ENCODE measurements around the gene GTPBP2. TPM values are rescaled to one million over a fixed set of nuclear protein-coding genes. Genes with fewer than 3 reads are reported as not detected.

Gene GTPBP2
- total RNA-seq, 1 experiment from 2014 or later: 277 TPM

DNA sequence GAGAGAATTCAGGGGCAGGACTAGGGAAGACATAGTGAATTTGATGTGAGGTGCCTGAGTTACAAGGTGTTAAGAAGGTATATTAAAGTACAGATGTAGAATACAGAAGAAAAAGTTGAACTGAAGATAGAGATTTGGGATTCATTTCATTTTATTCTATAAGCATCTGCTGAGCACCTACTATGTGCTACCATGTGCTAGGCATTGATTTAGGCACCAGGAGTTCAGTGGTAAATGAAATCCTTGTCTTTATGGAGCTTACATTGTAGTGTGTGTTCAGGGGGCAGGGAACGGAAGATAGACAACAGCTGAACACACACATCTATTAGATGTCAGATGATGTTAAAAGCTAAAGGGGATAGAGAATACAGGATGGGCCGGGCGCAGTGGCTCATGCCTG, 18.5 kb upstream of the GTPBP2 start:
- Mint-ChIP-seq H3K4me3 (ENCODE audit: unreplicated experiment) (no peak overlapping the region), H3K27ac (ENCODE audit: low read depth, unreplicated experiment) (no peak overlapping the region), H3K27me3 (ENCODE audit: insufficient read depth, unreplicated experiment) (no peaks in the 10 kb centered on the region), H3K9me3 (ENCODE audit: unreplicated experiment) (no peaks in the 10 kb centered on the region), H3K36me3 (ENCODE audit: insufficient read depth, unreplicated experiment) (no peaks in the 10 kb centered on the region), H3K4me1 (ENCODE audit: insufficient read depth, unreplicated experiment) (no peaks in the 10 kb centered on the region)
- intact Hi-C loops (cut with micrococcal nuclease): no loop called here
- ChIA-PET POLR2A (interaction anchor here (1.1 to 2.0 kb wide), 4 partner anchors 9 to 19 kb away, joined by 4 to 8 read pairs (median 6); partner anchors contain the start of genes GTPBP2 and MAD2L1BP), CTCF (interaction anchor here (0.6 to 1.8 kb wide), 4 partner anchors 10 to 676 kb away, joined by 3 to 6 read pairs (median 4); no protein-coding TSS in a partner anchor)
- BruUV-seq (replicated peaks): no TSS peak
- no peak for DNase-seq (ENCODE audit: unreplicated experiment)
- TF ChIP-seq, protein P1, sequence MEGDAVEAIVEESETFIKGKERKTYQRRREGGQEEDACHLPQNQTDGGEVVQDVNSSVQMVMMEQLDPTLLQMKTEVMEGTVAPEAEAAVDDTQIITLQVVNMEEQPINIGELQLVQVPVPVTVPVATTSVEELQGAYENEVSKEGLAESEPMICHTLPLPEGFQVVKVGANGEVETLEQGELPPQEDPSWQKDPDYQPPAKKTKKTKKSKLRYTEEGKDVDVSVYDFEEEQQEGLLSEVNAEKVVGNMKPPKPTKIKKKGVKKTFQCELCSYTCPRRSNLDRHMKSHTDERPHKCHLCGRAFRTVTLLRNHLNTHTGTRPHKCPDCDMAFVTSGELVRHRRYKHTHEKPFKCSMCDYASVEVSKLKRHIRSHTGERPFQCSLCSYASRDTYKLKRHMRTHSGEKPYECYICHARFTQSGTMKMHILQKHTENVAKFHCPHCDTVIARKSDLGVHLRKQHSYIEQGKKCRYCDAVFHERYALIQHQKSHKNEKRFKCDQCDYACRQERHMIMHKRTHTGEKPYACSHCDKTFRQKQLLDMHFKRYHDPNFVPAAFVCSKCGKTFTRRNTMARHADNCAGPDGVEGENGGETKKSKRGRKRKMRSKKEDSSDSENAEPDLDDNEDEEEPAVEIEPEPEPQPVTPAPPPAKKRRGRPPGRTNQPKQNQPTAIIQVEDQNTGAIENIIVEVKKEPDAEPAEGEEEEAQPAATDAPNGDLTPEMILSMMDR (IDR thresholded peaks at IDR 0.05; ENCODE audit: unreplicated experiment): no peak

DNA sequence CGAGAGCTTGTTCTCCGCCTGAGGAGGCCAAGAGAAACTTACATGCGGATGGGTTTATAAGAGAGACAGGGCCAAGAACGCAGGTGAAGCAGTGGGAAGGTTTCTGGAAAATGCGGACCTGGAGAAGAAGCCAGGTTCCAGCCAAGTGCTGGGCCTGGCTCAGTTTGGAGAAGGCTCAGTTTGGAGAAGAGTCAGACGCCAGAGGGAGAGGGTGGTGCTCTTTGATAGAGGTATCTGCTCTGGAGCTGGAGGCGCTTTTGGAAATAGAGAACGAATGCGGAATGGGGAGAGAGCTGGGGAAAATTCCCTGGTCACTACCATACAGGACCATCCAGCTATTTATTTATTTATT, 16.5 kb upstream of the GTPBP2 start:
- Mint-ChIP-seq H3K4me1 (ENCODE audit: insufficient read depth, unreplicated experiment) (no peaks in the 10 kb centered on the region), H3K9me3 (ENCODE audit: unreplicated experiment) (no peaks in the 10 kb centered on the region), H3K36me3 (ENCODE audit: insufficient read depth, unreplicated experiment) (peaks cover 12% of the 10 kb centered on the region), H3K4me3 (ENCODE audit: unreplicated experiment) (no peak overlapping the region), H3K27me3 (ENCODE audit: insufficient read depth, unreplicated experiment) (no peaks in the 10 kb centered on the region), H3K27ac (ENCODE audit: low read depth, unreplicated experiment) (no peak overlapping the region)
- no peak for DNase-seq (ENCODE audit: unreplicated experiment)
- POLR2A ChIA-PET: interaction anchor here (0.7 kb wide), 1 partner anchor 465 kb away, joined by 3 read pairs; no protein-coding TSS in a partner anchor
- CTCF ChIA-PET: interaction anchor here (0.5 to 0.9 kb wide), 2 partner anchors 25 to 601 kb away, joined by 3 read pairs; no protein-coding TSS in a partner anchor
- BruUV-seq (replicated peaks): no TSS peak
- TF ChIP-seq, protein P1 (IDR thresholded peaks at IDR 0.05; ENCODE audit: unreplicated experiment): no peak
- intact Hi-C loops (cut with micrococcal nuclease): no loop called here

DNA sequence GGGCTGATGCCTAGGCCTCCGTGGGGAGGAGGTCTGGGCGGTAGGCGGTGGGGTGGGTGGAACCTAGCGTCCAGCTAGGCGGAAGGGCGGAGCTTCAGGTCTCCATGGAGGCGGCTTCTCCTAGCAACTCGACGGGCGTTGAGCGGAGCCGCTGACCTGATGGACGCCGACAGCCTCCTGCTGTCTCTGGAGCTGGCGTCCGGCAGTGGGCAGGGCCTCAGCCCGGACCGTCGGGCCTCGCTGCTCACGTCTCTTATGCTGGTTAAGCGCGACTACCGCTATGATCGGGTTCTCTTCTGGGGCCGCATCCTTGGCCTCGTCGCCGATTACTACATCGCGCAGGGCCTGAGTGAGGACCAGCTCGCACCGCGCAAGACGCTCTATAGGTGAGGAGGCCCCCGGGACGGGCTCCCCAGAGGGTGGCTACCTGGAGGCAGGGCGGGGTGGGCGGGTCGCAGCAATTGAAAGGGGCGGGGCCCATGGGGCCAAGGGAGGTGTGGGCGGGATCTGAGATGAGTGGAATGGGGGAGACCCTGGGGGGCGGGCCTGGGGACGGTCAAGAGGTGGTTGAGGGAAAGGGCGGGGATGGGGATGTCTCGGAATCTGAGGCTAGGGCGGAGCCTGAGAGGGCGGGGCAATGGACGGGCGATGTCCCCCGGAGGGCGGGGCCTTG, 16.0 kb upstream of the GTPBP2 start, which contains the start of gene RSPH9:
TSS of gene RSPH9 (plus strand) at position 97 of the 673 bp plus-strand sequence. CDS start at position 160, 63 bp downstream.
- intact Hi-C loops (cut with micrococcal nuclease): no loop called here
- no TSS peak for BruUV-seq (replicated peaks)
- H3K27ac Mint-ChIP-seq (ENCODE audit: low read depth, unreplicated experiment): no peak within 1 kb of the TSS
- ChIA-PET CTCF (interaction anchor here (0.5 to 1.8 kb wide), 3 partner anchors 25 to 601 kb away, joined by 3 to 5 read pairs (median 3); no protein-coding TSS in a partner anchor), POLR2A (no interaction called here)
- peaks cover 17% of the 10 kb centered on the region for H3K36me3 Mint-ChIP-seq (ENCODE audit: insufficient read depth, unreplicated experiment)
- TF ChIP-seq, protein P1 (IDR thresholded peaks at IDR 0.05; ENCODE audit: unreplicated experiment): no peak
- no peak within 1 kb of the TSS for H3K4me3 Mint-ChIP-seq (ENCODE audit: unreplicated experiment)
- H3K9me3 Mint-ChIP-seq (ENCODE audit: unreplicated experiment): no peaks in the 10 kb centered on the region
- H3K4me1 Mint-ChIP-seq (ENCODE audit: insufficient read depth, unreplicated experiment): no peaks in the 10 kb centered on the region
- DNase-seq (ENCODE audit: unreplicated experiment): no peak
- H3K27me3 Mint-ChIP-seq (ENCODE audit: insufficient read depth, unreplicated experiment): no peaks in the 10 kb centered on the region

DNA sequence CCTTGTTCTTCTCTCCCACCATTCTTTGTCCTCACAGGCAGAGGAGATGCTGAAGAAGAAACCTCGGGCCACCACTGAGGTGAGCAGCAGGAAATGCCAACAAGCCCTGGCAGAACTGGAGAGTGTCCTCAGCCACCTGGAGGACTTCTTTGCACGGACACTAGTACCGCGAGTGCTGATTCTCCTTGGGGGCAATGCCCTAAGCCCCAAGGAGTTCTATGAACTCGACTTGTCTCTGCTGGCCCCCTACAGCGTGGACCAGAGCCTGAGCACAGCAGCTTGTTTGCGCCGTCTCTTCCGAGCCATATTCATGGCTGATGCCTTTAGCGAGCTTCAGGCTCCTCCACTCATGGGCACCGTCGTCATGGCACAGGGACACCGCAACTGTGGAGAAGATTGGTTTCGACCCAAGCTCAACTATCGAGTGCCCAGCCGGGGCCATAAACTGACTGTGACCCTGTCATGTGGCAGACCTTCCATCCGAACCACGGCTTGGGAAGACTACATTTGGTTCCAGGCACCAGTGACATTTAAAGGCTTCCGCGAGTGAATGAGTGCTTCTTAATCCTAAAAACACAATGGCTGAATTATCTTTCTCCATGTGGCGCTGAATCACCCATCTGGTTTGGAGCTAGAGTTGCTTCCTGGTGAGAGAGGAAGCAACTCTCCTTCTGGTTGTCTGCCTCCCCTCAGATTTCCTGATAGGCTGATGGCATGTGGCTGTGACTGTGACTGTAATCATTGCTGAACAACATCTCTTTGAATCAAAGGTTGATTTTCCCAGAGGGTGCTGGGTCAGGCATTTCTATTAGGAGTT, 11.1 kb upstream of the GTPBP2 start:
- H3K27me3 Mint-ChIP-seq (ENCODE audit: insufficient read depth, unreplicated experiment): no peaks in the 10 kb centered on the region
- ChIA-PET CTCF (interaction anchor here (1.1 kb wide), 1 partner anchor 32 kb away, joined by 3 read pairs; no protein-coding TSS in a partner anchor), POLR2A (interaction anchor here (0.6 to 3.0 kb wide), 2 partner anchors 10 to 19 kb away, joined by 4 to 9 read pairs; partner anchors contain the start of gene GTPBP2)
- H3K27ac Mint-ChIP-seq (ENCODE audit: low read depth, unreplicated experiment): no peak overlapping the region
- H3K9me3 Mint-ChIP-seq (ENCODE audit: unreplicated experiment): no peaks in the 10 kb centered on the region
- BruUV-seq (replicated peaks): no TSS peak
- peaks cover 51% of the 10 kb centered on the region for H3K36me3 Mint-ChIP-seq (ENCODE audit: insufficient read depth, unreplicated experiment)
- intact Hi-C loops (cut with micrococcal nuclease): no loop called here
- TF ChIP-seq, protein P1 (IDR thresholded peaks at IDR 0.05; ENCODE audit: unreplicated experiment): no peak
- no peak overlapping the region for H3K4me3 Mint-ChIP-seq (ENCODE audit: unreplicated experiment)
- DNase-seq (ENCODE audit: unreplicated experiment): no peak
- peaks cover 10% of the 10 kb centered on the region for H3K4me1 Mint-ChIP-seq (ENCODE audit: insufficient read depth, unreplicated experiment)
